Astrocyte (in vitro differentiated cells and primary cell): ENCODE results near the gene ALDOB.

Experiments used
- EZH2 ChIP-seq: IDR thresholded peaks from 2 replicates; pipeline ENCODE4 v1.6.1; 2012; ENCODE audit warnings: mild to moderate bottlenecking, low read length, inconsistent platforms; ENCODE audit not compliant: insufficient read depth
- TF ChIP-seq, protein P1 (sequence below): IDR thresholded peaks from 2 replicates; pipeline ENCODE4 v1.5.1; 2011; ENCODE audit warnings: low read depth, mild to moderate bottlenecking, inconsistent platforms, low read length, moderate library complexity; ENCODE audit not compliant: insufficient read depth

DNA sequence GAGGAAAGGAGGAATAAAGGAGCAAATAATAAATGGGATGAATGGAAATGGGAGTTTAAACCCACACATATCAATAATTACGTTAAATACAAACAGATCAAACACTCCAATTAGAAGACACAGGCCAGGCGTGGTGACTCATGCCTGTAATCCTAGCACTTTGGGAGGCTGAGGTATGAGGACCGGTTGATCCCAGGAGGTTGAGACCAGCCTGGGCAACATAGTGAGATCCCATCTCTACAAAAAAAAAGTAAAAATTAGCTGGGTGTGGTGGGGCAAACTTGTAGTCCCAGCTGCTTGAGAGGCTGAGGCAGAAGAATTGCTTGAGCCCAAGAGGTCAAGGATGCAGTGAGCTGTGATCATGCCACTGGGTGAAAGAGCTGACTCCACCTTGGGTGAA lies 54.5 kb downstream of the ALDOB start:
- TF ChIP-seq EZH2: no peak
- TF ChIP-seq, protein P1, sequence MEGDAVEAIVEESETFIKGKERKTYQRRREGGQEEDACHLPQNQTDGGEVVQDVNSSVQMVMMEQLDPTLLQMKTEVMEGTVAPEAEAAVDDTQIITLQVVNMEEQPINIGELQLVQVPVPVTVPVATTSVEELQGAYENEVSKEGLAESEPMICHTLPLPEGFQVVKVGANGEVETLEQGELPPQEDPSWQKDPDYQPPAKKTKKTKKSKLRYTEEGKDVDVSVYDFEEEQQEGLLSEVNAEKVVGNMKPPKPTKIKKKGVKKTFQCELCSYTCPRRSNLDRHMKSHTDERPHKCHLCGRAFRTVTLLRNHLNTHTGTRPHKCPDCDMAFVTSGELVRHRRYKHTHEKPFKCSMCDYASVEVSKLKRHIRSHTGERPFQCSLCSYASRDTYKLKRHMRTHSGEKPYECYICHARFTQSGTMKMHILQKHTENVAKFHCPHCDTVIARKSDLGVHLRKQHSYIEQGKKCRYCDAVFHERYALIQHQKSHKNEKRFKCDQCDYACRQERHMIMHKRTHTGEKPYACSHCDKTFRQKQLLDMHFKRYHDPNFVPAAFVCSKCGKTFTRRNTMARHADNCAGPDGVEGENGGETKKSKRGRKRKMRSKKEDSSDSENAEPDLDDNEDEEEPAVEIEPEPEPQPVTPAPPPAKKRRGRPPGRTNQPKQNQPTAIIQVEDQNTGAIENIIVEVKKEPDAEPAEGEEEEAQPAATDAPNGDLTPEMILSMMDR: no peak
